Endothelial cell of umbilical vein (primary cell): ENCODE data around the gene CHGA.

Experiments used
- CTCF ChIP-seq, 2 donors: IDR thresholded peaks; 1 replicate in 1 of 2; 2 replicates in 1 of 2; pipeline ENCODE4 v1.5.1; 2011; ENCODE audit warnings: low read length in 2 of 2, mild to moderate bottlenecking in 2 of 2, moderate library complexity in 2 of 2, control low read depth in 1 of 2, inconsistent platforms in 1 of 2, low read depth in 1 of 2; ENCODE audit not compliant: insufficient read depth in 1 of 2; ENCODE audit errors: extremely low read depth in 1 of 2
- EZH2 ChIP-seq: IDR thresholded peaks from 2 replicates; pipeline ENCODE4 v1.6.1; 2012; ENCODE audit warnings: borderline replicate concordance, low read depth, mild to moderate bottlenecking, moderate library complexity, low read length, inconsistent platforms; ENCODE audit not compliant: severe bottlenecking
- GATA2 ChIP-seq: IDR thresholded peaks from 2 replicates; pipeline ENCODE4 v1.7.0; 2011; ENCODE audit warnings: low read depth, mild to moderate bottlenecking, moderate library complexity, mixed read lengths, low read length; ENCODE audit not compliant: insufficient read length, insufficient read depth
- POLR2A ChIP-seq: IDR thresholded peaks from 2 replicates; pipeline ENCODE4 v1.6.1; 2012; ENCODE audit warnings: low read depth, mild to moderate bottlenecking, control low read depth, low read length
- POLR2AphosphoS5 ChIP-seq: IDR thresholded peaks from 2 replicates; pipeline ENCODE4 v1.6.1; 2012; ENCODE audit warnings: low read depth, mild to moderate bottlenecking, control low read depth, low read length, moderate library complexity; ENCODE audit not compliant: insufficient read depth

DNA sequence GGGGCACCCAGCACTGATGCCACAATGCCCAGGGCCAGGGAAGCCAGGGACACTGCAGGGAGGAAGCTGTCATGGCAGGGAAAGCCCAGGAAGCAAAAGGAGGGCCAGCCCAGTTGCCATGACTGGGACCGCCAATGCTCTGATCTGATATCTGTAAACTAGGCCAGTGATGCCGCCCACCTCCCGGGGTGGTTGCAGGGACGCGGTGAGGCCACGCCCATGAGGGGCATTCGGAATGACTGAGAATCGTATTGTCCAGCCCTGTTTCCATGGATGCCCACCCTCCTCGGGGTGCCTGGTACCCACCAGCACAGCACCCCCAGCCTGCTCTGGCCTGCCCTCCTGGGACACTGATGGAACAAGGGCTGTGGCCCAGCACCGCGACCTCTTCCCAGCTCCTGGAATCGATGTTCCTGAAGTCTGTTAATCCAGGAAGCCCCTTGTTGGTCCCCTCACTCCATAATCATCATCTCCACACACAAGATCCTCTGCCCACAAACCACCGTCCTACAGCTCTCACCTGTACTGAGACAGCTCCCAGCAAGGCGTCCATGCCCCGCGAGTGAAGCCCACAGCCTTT, 48.7 kb downstream of the CHGA start:
- no peak for TF ChIP-seq CTCF (IDR thresholded peaks at IDR 0.05; ENCODE audit: extremely low read depth in 1 of 2, insufficient read depth in 1 of 2, low read depth in 1 of 2, low read length in 2 of 2)
- TF ChIP-seq POLR2A = no peak
- TF ChIP-seq POLR2AphosphoS5 = no peak
- no peak for TF ChIP-seq EZH2
- no peak for TF ChIP-seq GATA2
